PFSK-1 (cell line): ENCODE measurements around the gene ATP8B4.

Experiments used
- FOXP2 ChIP-seq: optimal IDR thresholded peaks from 2 replicates; pipeline ENCODE3; 2011; ENCODE audit warnings: borderline replicate concordance, control low read depth, inconsistent platforms; ENCODE audit not compliant: insufficient read depth; ENCODE audit errors: extremely low read length, extremely low read depth
- POLR2AphosphoS5 ChIP-seq: IDR thresholded peaks from 2 replicates; pipeline ENCODE4 v1.6.1; 2012; ENCODE audit warnings: low read depth, mild to moderate bottlenecking, control low read depth, low read length, moderate library complexity
- SIN3A ChIP-seq: IDR thresholded peaks from 2 replicates; pipeline ENCODE4 v1.6.1; 2012; ENCODE audit warnings: mild to moderate bottlenecking, low read length, moderate library complexity, borderline replicate concordance; ENCODE audit not compliant: insufficient read depth
- TAF1 ChIP-seq: IDR thresholded peaks from 2 replicates; pipeline ENCODE4 v1.6.1; 2012; ENCODE audit warnings: low read length, control low read depth, borderline replicate concordance; ENCODE audit not compliant: insufficient read depth
- TF ChIP-seq, protein P1 (sequence below), 2 experiments: IDR thresholded peaks; 2 replicates each; pipeline versions ENCODE4 v1.6.1 to v1.8.0; 2011 to 2012; ENCODE audit warnings: low read depth in 2 of 2, low read length in 2 of 2, control low read depth in 1 of 2, inconsistent platforms in 1 of 2, mild to moderate bottlenecking in 1 of 2, moderate library complexity in 1 of 2; ENCODE audit not compliant: insufficient read depth in 1 of 2

The ATP8B4 gene

DNA sequence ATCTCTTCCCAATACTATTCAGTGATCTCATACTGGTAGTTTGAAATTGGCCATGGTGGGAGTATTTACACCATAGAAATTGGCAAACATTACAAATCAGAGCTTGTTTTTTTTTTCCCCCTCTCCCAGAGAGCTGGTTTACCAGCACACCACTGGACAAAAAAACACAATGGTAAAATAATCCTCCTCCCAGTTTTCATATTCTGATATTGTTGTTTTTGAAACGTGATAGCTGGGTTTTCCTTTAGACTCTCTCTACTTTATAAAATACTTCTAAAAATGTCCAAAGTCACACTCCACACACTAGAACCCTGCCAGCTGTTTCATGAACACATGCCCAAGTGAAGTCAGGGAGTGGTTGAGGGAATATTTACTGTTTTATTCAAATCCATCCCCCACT lies 310.7 kb downstream of the ATP8B4 start:
- TF ChIP-seq, protein P1, sequence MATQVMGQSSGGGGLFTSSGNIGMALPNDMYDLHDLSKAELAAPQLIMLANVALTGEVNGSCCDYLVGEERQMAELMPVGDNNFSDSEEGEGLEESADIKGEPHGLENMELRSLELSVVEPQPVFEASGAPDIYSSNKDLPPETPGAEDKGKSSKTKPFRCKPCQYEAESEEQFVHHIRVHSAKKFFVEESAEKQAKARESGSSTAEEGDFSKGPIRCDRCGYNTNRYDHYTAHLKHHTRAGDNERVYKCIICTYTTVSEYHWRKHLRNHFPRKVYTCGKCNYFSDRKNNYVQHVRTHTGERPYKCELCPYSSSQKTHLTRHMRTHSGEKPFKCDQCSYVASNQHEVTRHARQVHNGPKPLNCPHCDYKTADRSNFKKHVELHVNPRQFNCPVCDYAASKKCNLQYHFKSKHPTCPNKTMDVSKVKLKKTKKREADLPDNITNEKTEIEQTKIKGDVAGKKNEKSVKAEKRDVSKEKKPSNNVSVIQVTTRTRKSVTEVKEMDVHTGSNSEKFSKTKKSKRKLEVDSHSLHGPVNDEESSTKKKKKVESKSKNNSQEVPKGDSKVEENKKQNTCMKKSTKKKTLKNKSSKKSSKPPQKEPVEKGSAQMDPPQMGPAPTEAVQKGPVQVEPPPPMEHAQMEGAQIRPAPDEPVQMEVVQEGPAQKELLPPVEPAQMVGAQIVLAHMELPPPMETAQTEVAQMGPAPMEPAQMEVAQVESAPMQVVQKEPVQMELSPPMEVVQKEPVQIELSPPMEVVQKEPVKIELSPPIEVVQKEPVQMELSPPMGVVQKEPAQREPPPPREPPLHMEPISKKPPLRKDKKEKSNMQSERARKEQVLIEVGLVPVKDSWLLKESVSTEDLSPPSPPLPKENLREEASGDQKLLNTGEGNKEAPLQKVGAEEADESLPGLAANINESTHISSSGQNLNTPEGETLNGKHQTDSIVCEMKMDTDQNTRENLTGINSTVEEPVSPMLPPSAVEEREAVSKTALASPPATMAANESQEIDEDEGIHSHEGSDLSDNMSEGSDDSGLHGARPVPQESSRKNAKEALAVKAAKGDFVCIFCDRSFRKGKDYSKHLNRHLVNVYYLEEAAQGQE (IDR thresholded peaks at IDR 0.05; ENCODE audit: insufficient read depth in 1 of 2, low read depth in 2 of 2, low read length in 2 of 2), result no peak
- TF ChIP-seq FOXP2 (no peak), SIN3A (no peak), POLR2AphosphoS5 (no peak), TAF1 (no peak)
